Stimulated activated CD4-positive, alpha-beta T cell treated with anti-CD3 and anti-CD28 coated beads, TNF-alpha, amount 100 ng/mL, for 1 hour (primary cell): ENCODE data around the gene ZNF791.
"Not testable (repeated sequence)": the region's sequence is repeated elsewhere in the genome, so short reads cannot be mapped to it uniquely, and the experiment has no call there.

Source experiments
- DNase-seq, 3 donors: peaks; one replicate each; pipeline ENCODE4 v3.0.0-alpha.2; 2020; ENCODE audit warnings: low read depth in 3 of 3, low spot score in 1 of 3

ZNF791 gene

GRCh38 chr19:12628040-12629022 lies 17.6 kb downstream of the ZNF791 start:
- no peak for DNase-seq

GRCh38 chr19:12629215-12629614 lies 18.5 kb downstream of the ZNF791 start:
- no peak for DNase-seq

GRCh38 chr19:12636631-12637030 lies 25.9 kb downstream of the ZNF791 start:
- no peak for DNase-seq

- no peak for DNase-seq
These were observed 28.0 kb downstream of the ZNF791 start for GRCh38 chr19:12638611-12639182.

DNA sequence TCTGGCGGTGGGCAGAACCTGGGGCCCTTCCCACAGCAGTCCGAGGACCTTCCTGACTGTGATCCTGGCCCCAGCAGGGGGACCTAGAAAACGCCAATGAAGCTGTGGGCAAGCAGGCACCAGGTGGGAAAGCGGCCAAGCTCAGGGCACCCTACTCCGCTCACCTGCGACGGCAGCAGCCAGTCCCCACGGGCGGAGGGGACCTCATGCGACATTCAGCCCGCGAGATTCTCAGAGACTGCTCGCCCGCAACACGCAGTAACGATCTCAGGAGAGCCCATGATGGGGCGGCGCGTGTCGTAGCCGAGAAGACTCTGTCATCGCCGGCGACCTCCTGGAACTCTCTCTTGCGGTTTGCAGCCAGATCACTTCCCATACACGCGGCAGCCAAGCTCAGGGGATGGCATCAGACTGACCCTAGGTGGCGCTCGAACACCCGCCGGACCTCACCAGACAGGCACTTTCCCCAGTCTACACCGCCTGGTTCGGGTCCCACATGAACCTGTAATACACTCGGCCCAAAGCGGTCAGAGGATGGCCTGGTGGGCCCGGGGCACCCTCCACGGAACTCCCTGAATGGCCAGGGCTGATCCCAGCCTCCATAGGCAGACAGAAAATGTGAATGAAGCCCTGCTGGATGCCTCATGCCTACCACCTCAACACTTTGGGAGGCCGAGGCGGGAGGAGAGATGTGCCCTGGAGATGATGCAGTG lies 29.3 kb downstream of the ZNF791 start:
- peak; percentile 61 to 78 (median 63) for DNase-seq

- DNase-seq: no peak
These were observed 30.7 kb downstream of the ZNF791 start for GRCh38 chr19:12641456-12641855.

- DNase-seq: no peak
These were observed 31.8 kb downstream of the ZNF791 start for GRCh38 chr19:12642506-12642905.

- DNase-seq: not testable (repeated sequence)
These were observed 33.0 kb downstream of the ZNF791 start for GRCh38 chr19:12643716-12644115.

GRCh38 chr19:12646551-12646950 lies 35.8 kb downstream of the ZNF791 start:
- DNase-seq: no peak

GRCh38 chr19:12647047-12647446 lies 36.3 kb downstream of the ZNF791 start:
- DNase-seq: no peak

DNA sequence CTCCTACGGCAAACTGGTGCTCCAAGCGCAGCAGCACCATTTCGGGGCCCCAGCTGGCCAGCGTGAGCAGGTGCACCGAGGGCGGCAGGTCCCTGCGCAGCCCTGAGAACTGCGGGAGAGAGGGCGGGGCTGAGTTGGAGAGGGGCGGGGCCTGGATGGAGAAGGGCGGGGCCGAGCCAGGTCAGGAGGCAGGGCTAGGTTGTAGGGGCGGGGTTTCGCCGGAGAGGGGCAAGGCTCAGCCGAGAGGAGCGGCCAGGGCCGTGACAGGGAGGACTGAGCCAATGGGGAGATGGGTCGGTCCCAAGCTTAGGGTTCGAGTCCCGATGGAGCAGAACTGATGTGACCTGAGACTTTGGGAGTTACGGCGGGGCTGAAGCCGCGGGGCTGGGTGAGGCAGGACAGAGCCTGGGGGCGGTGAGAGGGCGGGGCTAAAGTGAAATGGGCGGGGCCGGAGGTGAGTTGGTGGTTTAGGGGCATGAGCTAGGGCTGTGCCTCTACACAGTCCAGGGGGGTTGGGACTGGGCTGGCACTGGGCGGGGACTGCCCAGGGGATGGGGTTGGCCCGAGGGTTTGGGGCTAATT lies 36.9 kb downstream of the ZNF791 start:
- no peak for DNase-seq

- DNase-seq: no peak
These were observed 37.4 kb downstream of the ZNF791 start for GRCh38 chr19:12648088-12648487.

- no peak for DNase-seq
These were observed 39.2 kb downstream of the ZNF791 start for GRCh38 chr19:12649941-12650340.

GRCh38 chr19:12652219-12652618 lies 41.5 kb downstream of the ZNF791 start:
- DNase-seq: no peak

- no peak for DNase-seq
These were observed 44.8 kb downstream of the ZNF791 start for GRCh38 chr19:12655546-12655945.

DNA sequence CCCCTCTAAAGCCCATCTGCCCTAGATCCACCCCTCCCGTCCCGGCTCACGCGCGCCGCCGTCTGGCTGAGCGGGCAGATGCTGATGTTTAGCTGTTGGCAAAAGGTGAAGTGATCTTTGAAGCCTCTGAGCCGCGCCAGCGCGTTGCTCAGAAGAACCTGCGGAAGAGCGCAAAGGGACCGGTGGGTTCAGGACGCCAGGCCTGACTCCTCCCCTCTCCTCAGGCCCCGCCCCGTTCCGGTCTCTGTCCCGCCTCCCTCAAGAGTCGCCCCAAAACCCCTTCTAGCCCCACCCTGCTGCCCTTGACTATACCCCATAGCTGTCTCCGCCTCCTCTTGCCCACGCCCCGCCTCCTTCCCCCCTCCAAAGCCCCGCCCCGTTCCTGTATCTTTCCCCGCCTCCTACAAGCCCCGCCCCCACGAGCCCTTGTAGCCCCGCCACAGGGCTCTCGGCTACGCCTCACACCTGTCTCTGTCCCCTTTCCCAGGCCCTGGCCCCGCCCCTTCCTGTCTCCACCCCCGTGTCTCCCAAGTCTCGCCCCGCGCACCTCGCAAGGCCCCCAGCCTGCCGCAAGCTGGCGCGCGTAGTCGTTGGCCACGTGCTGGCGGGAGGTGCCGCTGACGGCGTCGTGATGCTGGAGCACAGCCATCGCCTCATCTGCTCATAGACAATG lies 46.3 kb downstream of the ZNF791 start:
- DNase-seq: no peak

- DNase-seq: no peak
These were observed 47.2 kb downstream of the ZNF791 start for GRCh38 chr19:12657966-12658365.

- no peak for DNase-seq
These were observed 50.3 kb downstream of the ZNF791 start for GRCh38 chr19:12660980-12661379.

GRCh38 chr19:12664406-12665280 lies 53.9 kb downstream of the ZNF791 start:
- DNase-seq: no peak

DNA sequence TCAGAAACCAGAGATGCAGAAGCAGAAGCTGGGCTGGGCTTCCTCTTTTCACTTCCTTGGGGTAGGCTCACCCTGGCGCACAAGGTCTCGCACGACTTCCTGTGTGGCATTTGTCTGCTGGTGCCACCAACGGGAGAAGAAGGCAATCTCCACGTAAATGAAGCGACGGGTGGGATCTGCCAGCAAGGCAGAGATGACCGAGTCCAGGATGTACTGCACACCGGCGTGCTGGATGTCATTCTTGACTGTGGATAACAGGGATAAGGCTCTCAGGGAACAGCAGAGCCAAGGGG lies 54.5 kb downstream of the ZNF791 start:
- no peak for DNase-seq
